PFSK-1 (cell line): ENCODE results near the gene ELOVL1.

Source experiments
- FOXP2 ChIP-seq: optimal IDR thresholded peaks from 2 replicates; pipeline ENCODE3; 2011; ENCODE audit warnings: borderline replicate concordance, control low read depth, inconsistent platforms; ENCODE audit not compliant: insufficient read depth; ENCODE audit errors: extremely low read length, extremely low read depth
- POLR2AphosphoS5 ChIP-seq: IDR thresholded peaks from 2 replicates; pipeline ENCODE4 v1.6.1; 2012; ENCODE audit warnings: low read depth, mild to moderate bottlenecking, control low read depth, low read length, moderate library complexity
- SIN3A ChIP-seq: IDR thresholded peaks from 2 replicates; pipeline ENCODE4 v1.6.1; 2012; ENCODE audit warnings: mild to moderate bottlenecking, low read length, moderate library complexity, borderline replicate concordance; ENCODE audit not compliant: insufficient read depth
- TAF1 ChIP-seq: IDR thresholded peaks from 2 replicates; pipeline ENCODE4 v1.6.1; 2012; ENCODE audit warnings: low read length, control low read depth, borderline replicate concordance; ENCODE audit not compliant: insufficient read depth
- TF ChIP-seq, protein P1 (sequence below), 2 experiments: IDR thresholded peaks; 2 replicates each; pipeline versions ENCODE4 v1.6.1 to v1.8.0; 2011 to 2012; ENCODE audit warnings: low read depth in 2 of 2, low read length in 2 of 2, control low read depth in 1 of 2, inconsistent platforms in 1 of 2, mild to moderate bottlenecking in 1 of 2, moderate library complexity in 1 of 2; ENCODE audit not compliant: insufficient read depth in 1 of 2

ELOVL1 gene

DNA sequence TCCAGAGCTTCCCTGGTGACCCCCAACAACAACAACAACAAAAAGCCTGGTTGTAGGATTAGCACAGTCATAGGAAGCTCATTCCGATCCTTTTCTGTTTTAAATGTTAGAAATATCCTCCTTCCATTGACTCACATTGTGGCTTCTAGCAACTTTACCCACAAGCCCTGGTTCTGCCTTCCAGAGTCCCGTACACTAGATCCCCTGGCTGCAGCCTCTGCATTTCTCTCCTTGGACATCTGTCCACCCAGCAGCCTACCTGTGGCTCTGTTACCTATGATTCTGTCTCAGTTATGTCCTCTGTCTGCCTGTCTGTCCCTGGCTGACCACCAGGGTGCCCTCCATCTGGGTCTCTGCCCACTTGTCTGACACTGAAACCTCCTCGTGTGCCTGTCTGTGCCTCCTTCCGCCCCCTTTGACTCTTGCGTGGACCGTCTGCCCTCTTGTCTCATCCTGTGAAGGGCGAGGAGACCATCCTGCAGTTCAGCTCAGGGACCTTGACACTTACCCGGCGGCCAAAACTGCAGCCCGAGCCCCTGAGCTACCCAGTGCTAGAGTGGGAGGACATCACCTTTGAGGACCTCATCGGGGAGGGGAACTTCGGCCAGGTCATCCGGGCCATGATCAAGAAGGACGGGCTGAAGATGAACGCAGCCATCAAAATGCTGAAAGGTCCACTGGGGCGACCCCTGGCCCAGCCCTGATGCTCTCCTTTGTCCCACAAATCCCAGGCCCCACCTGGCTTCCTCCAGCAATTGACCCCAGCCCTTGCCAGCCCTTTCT is 50.9 kb downstream of the ELOVL1 start:
- no peak for TF ChIP-seq TAF1
- TF ChIP-seq FOXP2, result no peak
- TF ChIP-seq, protein P1, sequence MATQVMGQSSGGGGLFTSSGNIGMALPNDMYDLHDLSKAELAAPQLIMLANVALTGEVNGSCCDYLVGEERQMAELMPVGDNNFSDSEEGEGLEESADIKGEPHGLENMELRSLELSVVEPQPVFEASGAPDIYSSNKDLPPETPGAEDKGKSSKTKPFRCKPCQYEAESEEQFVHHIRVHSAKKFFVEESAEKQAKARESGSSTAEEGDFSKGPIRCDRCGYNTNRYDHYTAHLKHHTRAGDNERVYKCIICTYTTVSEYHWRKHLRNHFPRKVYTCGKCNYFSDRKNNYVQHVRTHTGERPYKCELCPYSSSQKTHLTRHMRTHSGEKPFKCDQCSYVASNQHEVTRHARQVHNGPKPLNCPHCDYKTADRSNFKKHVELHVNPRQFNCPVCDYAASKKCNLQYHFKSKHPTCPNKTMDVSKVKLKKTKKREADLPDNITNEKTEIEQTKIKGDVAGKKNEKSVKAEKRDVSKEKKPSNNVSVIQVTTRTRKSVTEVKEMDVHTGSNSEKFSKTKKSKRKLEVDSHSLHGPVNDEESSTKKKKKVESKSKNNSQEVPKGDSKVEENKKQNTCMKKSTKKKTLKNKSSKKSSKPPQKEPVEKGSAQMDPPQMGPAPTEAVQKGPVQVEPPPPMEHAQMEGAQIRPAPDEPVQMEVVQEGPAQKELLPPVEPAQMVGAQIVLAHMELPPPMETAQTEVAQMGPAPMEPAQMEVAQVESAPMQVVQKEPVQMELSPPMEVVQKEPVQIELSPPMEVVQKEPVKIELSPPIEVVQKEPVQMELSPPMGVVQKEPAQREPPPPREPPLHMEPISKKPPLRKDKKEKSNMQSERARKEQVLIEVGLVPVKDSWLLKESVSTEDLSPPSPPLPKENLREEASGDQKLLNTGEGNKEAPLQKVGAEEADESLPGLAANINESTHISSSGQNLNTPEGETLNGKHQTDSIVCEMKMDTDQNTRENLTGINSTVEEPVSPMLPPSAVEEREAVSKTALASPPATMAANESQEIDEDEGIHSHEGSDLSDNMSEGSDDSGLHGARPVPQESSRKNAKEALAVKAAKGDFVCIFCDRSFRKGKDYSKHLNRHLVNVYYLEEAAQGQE (IDR thresholded peaks at IDR 0.05; ENCODE audit: insufficient read depth in 1 of 2, low read depth in 2 of 2, low read length in 2 of 2), result no peak
- no peak for TF ChIP-seq SIN3A

DNA sequence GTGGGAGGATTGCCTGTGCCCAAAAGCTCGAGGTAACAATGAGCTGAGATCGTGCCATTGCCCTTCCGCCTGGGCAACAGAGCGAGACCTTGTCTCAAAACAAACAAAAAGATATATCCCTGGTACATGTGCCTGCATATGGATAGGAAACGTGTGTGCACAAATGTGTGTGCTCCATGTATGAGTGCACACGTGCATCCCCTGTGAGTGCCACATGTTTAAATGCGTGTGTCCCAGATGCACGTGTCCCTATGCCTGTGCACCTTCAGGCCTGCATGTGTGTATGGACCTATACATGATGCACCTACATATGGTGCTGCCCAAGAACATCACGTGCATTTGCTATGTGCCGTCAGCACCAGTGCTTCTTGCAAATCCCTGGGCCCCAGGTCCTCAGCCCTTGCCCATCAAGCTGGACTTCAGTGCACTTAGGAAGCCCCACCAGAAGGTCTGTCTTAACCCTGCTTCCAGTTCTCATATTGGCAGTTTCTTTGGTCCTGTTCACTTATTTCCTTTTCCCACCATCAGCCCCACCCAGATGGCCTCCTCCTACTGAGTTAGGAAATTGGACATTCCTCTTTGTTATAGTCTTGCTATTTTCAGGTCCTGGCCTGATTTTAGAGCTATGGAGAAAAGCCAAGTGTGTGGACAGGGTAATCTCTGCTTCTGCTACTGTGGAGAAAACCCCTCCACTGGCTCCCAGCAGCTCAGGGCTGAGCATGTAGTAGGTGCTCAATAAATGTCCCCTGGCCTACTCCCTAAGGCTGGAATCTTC is 51.7 kb downstream of the ELOVL1 start:
- no peak for TF ChIP-seq FOXP2
- TF ChIP-seq POLR2AphosphoS5, result no peak
- TF ChIP-seq TAF1, result no peak
- TF ChIP-seq, protein P1 (IDR thresholded peaks at IDR 0.05; ENCODE audit: insufficient read depth in 1 of 2, low read depth in 2 of 2, low read length in 2 of 2), result no peak
- TF ChIP-seq SIN3A, result no peak

DNA sequence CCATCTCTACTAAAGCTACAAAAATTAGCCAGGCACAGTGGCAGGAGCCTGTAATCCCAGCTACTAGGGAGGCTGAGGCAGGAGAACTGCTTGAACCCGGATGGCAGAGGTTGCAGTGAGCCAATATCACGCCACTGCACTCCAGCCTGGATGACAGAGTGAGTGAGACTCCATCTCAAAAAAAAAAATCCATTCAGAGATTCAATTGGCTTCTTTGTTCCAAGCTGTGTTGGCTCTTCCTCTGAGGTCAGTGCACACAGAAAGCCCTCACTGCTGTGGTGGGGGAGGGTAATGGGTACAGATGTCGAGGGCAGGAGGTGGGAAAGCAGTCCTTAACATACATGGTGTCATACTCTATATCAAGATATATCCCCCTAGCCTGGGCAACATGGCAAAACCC is 52.3 kb downstream of the ELOVL1 start:
- TF ChIP-seq, protein P1 (IDR thresholded peaks at IDR 0.05; ENCODE audit: insufficient read depth in 1 of 2, low read depth in 2 of 2, low read length in 2 of 2), result no peak
- no peak for TF ChIP-seq FOXP2

DNA sequence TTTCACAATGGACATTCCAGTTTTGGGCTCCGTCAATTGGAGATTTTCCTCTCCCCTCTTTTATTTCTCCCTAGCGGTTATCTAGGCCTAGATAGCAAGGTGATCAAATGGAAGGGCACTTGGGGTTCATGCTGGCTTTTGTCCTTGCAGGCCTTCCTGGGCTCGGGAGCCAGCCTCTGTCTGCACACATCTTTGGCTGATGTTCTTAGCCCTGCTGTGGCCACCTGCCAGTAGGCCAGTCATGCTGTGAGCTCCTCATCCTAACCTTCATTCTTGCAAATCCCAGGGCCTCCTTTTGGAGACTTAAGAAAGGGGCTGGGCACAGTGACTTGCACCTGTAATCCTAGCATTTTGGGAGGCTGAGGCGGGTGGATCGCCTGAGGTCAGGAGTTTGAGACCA is 53.6 kb downstream of the ELOVL1 start:
- TF ChIP-seq, protein P1 (IDR thresholded peaks at IDR 0.05; ENCODE audit: insufficient read depth in 1 of 2, low read depth in 2 of 2, low read length in 2 of 2), result no peak
- TF ChIP-seq POLR2AphosphoS5 (no peak), TAF1 (no peak), SIN3A (no peak)
